22Rv1 (cell line): ENCODE results near the gene TMEM158.

Experiments
- ZFX ChIP-seq: fragments of 450-650 bp; IDR thresholded peaks from 2 replicates; pipeline ENCODE4 v1.6.1; 2017; ENCODE audit warnings: antibody characterized with exemption, borderline replicate concordance
- TF ChIP-seq, protein P1 (sequence below): fragments of 450-650 bp; IDR thresholded peaks from 2 replicates; pipeline ENCODE4 v1.5.1; 2017; ENCODE audit warnings: mild to moderate bottlenecking

DNA sequence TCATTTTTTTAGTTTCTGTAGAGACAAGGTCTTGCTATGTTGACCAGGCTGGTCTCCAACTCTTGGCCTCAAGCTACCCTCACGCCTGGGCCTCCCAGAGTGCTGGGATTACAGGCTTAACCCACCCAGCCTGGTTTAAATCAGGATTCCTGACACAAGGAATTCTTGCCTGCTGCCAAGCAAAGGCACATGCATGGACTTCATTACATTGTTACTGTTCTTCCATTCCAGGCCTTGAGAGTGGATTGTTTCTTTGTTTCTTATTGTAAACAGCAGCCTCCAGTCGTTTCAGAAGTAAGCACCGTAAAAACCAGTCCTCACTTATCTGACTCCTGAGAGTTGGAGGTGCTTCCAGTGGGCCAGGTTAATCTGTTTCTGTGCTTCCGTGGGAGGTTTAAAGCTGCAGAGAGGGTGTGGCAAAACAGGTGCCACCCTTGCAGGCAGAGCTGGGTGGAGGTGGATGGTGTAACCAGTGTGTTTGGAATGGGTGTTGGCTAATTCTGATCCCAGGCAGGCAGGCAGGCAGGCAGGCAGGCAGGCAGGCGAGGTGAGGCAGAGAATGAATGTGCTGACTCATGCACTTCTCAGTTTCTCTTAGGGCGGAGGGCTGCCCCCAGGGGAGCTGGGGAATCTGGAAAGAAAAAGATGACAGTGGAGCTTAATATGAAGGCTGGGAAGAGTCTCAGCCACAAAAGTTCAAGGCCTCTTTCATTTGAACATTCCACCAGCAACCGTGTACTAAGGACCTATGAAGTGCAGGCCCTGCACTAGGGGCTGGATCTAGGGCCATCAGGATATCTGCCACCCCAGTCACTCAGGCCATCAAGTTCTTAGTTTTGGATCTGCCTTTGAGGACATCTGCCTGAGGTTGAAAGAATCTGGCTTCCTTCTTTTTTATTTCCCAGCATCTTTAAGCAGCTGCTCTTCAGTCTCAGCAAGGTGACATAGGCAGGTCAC lies 42.9 kb downstream of the TMEM158 start:
- TF ChIP-seq, protein P1, sequence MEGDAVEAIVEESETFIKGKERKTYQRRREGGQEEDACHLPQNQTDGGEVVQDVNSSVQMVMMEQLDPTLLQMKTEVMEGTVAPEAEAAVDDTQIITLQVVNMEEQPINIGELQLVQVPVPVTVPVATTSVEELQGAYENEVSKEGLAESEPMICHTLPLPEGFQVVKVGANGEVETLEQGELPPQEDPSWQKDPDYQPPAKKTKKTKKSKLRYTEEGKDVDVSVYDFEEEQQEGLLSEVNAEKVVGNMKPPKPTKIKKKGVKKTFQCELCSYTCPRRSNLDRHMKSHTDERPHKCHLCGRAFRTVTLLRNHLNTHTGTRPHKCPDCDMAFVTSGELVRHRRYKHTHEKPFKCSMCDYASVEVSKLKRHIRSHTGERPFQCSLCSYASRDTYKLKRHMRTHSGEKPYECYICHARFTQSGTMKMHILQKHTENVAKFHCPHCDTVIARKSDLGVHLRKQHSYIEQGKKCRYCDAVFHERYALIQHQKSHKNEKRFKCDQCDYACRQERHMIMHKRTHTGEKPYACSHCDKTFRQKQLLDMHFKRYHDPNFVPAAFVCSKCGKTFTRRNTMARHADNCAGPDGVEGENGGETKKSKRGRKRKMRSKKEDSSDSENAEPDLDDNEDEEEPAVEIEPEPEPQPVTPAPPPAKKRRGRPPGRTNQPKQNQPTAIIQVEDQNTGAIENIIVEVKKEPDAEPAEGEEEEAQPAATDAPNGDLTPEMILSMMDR: no peak
- TF ChIP-seq ZFX: no peak
